Measurements from ENCODE around the gene BCL2A1.
"Not testable (repeated sequence)": the region's sequence is repeated elsewhere in the genome, so short reads cannot be mapped to it uniquely, and the experiment has no call there.

The BCL2A1 gene

GRCh38 chr15:79988448-79989117, 17.6 kb upstream of the BCL2A1 start:
- DNase-seq: no peak

GRCh38 chr15:79987969-79988368, 17.0 kb upstream of the BCL2A1 start:
- DNase-seq: no peak

GRCh38 chr15:79987569-79987955, 16.6 kb upstream of the BCL2A1 start:
- DNase-seq: no peak

GRCh38 chr15:79981831-79982455, 10.9 kb upstream of the BCL2A1 start:
- DNase-seq: no peak

GRCh38 chr15:79978655-79979514, 7.9 kb upstream of the BCL2A1 start:
- DNase-seq: no peak

GRCh38 chr15:79978260-79978654, 7.3 kb upstream of the BCL2A1 start:
- no peak for DNase-seq

- DNase-seq: no peak
Measured at GRCh38 chr15:79977431-79978054, 6.5 kb upstream of the BCL2A1 start.

- no peak for DNase-seq
Measured at GRCh38 chr15:79973456-79974195, 2.6 kb upstream of the BCL2A1 start.

GRCh38 chr15:79972863-79973262, 1.9 kb upstream of the BCL2A1 start:
- no peak for DNase-seq

GRCh38 chr15:79970181-79970580, 815 bp downstream of the BCL2A1 start:
- DNase-seq: no peak

- DNase-seq: no peak
Measured at GRCh38 chr15:79969146-79969545, 1.9 kb downstream of the BCL2A1 start.

- no peak for DNase-seq
Measured at GRCh38 chr15:79967298-79968182, 3.5 kb downstream of the BCL2A1 start.

- no peak for DNase-seq
Measured at GRCh38 chr15:79966634-79967297, 4.2 kb downstream of the BCL2A1 start.

GRCh38 chr15:79965846-79966630, 5.0 kb downstream of the BCL2A1 start:
- DNase-seq: no peak

GRCh38 chr15:79964232-79964805, 6.7 kb downstream of the BCL2A1 start:
- no peak for DNase-seq

GRCh38 chr15:79962921-79963320, 8.1 kb downstream of the BCL2A1 start:
- DNase-seq: not testable (repeated sequence)

- no peak for DNase-seq
Measured at GRCh38 chr15:79962178-79962577, 8.8 kb downstream of the BCL2A1 start.

- DNase-seq: no peak
Measured at GRCh38 chr15:79960502-79961212, 10.3 kb downstream of the BCL2A1 start.

- no peak for DNase-seq
Measured at GRCh38 chr15:79957741-79958140, 13.3 kb downstream of the BCL2A1 start.
